K562 (cell line): ENCODE results near the gene TIMM17B. TPM values are rescaled to one million over a fixed set of nuclear protein-coding genes. Genes with fewer than 3 reads are reported as not detected.

Experiments used
- ARHGAP35 ChIP-seq: fragments of 450-650 bp; IDR thresholded peaks from 2 replicates; pipeline ENCODE4 v1.6.1; 2018; ENCODE audit not compliant: partially characterized antibody
- ATF1 ChIP-seq, 2 experiments: fragments of 450-650 bp in 1 of 2; IDR thresholded peaks; 2 replicates each; pipeline ENCODE4 v1.6.1; 2016; ENCODE audit warnings: missing compliant biosample characterization in 1 of 2, missing genetic modification characterization in 1 of 2
- EGR1 ChIP-seq: fragments of 450-650 bp; conservative IDR thresholded peaks from 2 replicates; pipeline ENCODE4 v1.6.1; 2017; ENCODE audit warnings: mild to moderate bottlenecking
- HCFC1 ChIP-seq: IDR thresholded peaks from 2 replicates; pipeline ENCODE4 v1.6.1; 2012; ENCODE audit warnings: low read depth, low read length, improper control_type of control experiment
- HLTF ChIP-seq: fragments of 450-650 bp; IDR thresholded peaks from 2 replicates; pipeline ENCODE4 v1.6.1; 2016
- KLF1 ChIP-seq: fragments of 450-650 bp; IDR thresholded peaks from 2 replicates; pipeline ENCODE4 v1.6.1; 2016; ENCODE audit warnings: missing genetic modification characterization, missing compliant biosample characterization
- NELFE ChIP-seq: IDR thresholded peaks from 2 replicates; pipeline ENCODE4 v1.6.1; 2011; ENCODE audit warnings: mild to moderate bottlenecking; ENCODE audit not compliant: insufficient read depth, insufficient read length
- REST ChIP-seq, 2 experiments: fragments of 450-650 bp; formaldehyde crosslinking in 1 of 2; IDR thresholded peaks; 2 replicates each; pipeline versions ENCODE4 v1.4.0 to v1.6.1; 2014 to 2020; ENCODE audit warnings: mild to moderate bottlenecking in 2 of 2, borderline replicate concordance in 1 of 2, low read depth in 1 of 2
- SPI1 ChIP-seq: IDR thresholded peaks from 2 replicates; pipeline ENCODE4 v1.6.1; 2011; ENCODE audit warnings: low read depth, low read length, control low read depth, borderline replicate concordance
- YBX1 ChIP-seq: fragments of 450-650 bp; IDR thresholded peaks from 2 replicates; pipeline ENCODE4 v1.7.1; 2016; ENCODE audit warnings: mild to moderate bottlenecking
- ZNF23 ChIP-seq: fragments of 250-450 bp; sonication (Bioruptor Pico); IDR thresholded peaks from 2 replicates; pipeline ENCODE4 v1.4.0; 2020; ENCODE audit warnings: mild to moderate bottlenecking
- ZNF347 ChIP-seq: fragments of 450-650 bp; formaldehyde crosslinking; IDR thresholded peaks from 2 replicates; pipeline ENCODE4 v1.4.0; 2020; ENCODE audit warnings: low read depth, mild to moderate bottlenecking, moderate library complexity
- polyA plus RNA-seq, 8 experiments: library from polyadenylated mRNA; depleted of rRNA in 4 of 8; stranded (reverse) in 5 of 8; unstranded in 3 of 8; fragments of >200 nt; fragmentation: Nextera tagmentation in 2 of 8; fragmentation: Illumina TruSeq in 1 of 8; extraction: Ambion mirVana in 2 of 8; extraction: Trizol in 1 of 8; gene quantifications; 2 replicates each; pipeline versions ENCODE4 v1.2.1 to v1.2.3, GENCODE V29; 2011 to 2014; ENCODE audit warnings: inconsistent platforms in 1 of 8, missing spikeins in 1 of 8
- total RNA-seq, 7 experiments: library from RNA; depleted of rRNA in 6 of 7; stranded (reverse); fragments of >200 nt in 6 of 7; fragmentation: Illumina TruSeq in 2 of 7; extraction: Trizol in 2 of 7; gene quantifications; 2 replicates each; pipeline versions ENCODE4 v1.2.1 to v1.2.3, GENCODE V29; 2011 to 2021; ENCODE audit warnings: low replicate concordance in 1 of 7
- TF ChIP-seq, protein P1 (sequence below), 2 experiments: fragments of 200-800 bp in 1 of 2; sonication (Bioruptor generic) in 1 of 2; sonication (generic) in 1 of 2; formaldehyde crosslinking in 1 of 2; IDR thresholded peaks in 1 of 2; conservative IDR thresholded peaks in 1 of 2; 2 replicates each; pipeline versions ENCODE4 v1.5.0 to v1.6.1; 2016 to 2020; ENCODE audit warnings: missing compliant biosample characterization in 1 of 2, missing genetic modification characterization in 1 of 2, missing genetic modification reagents in 1 of 2
- TF ChIP-seq, protein P2 (sequence below), 3 experiments: IDR thresholded peaks in 2 of 3; conservative IDR thresholded peaks in 1 of 3; 2 replicates each; pipeline ENCODE4 v1.5.1; 2011 to 2012; ENCODE audit warnings: low read length in 3 of 3, mild to moderate bottlenecking in 3 of 3, control low read depth in 2 of 3, improper control_type of control experiment in 1 of 3, inconsistent platforms in 1 of 3, low read depth in 1 of 3, mixed read lengths in 1 of 3, moderate library complexity in 1 of 3; ENCODE audit not compliant: insufficient read depth in 2 of 3

TIMM17B gene
- total and polyA plus RNA-seq, 9 of the 15 experiments (the other 6 are each of a cell fraction or from before 2014, with no cell fraction given) = 9.9 to 184 (median 115) TPM

DNA sequence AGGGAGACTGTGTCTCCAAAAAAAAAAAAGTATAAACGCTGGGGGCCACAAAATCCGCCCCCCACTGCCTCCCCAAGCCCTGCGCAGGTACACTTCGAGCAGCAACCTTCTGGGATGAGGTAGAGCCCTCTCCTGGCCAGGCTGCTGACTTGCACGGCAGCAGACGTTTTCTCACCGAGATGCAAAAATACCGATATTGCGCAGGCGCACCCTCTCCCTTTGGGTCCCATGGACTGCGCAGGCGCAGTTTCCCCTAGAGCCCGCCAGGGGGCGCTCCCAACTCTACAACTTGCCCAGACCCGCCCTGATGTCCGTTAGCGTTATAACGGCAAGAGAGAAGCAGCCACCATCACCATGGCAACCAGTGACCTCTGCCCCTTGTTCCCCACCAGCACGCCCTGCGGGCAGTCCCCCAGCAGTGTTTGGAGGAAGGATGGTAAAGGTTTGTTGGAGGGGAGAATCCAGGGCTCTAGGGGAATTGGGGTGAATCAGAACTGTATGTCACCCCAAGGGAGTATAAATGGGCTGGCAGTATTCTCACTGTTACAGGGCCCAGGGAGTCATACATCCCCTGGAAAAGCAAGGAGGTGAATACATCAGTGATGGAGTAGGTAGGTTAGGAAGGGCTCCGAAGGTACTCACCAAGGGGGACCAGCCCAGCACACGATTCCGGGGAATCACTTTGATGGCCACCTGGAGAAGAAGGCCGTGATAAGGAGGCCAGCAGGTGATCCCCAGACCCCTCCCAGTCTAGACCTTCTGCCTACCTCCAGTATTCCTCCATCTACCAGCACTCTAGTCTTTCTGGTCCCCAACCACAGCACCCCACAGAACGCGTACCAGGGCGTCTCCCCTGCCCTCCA, 19.8 kb upstream of the TIMM17B start (continued):
- peak; percentile 78 for TF ChIP-seq REST (IDR thresholded peaks at IDR 0.05; ENCODE audit: borderline replicate concordance)
- no peak for TF ChIP-seq REST (CRISPR knock-in tag; IDR thresholded peaks at IDR 0.05; ENCODE audit: low read depth)
- no peak for TF ChIP-seq KLF1 (tag)
- TF ChIP-seq, protein P1, sequence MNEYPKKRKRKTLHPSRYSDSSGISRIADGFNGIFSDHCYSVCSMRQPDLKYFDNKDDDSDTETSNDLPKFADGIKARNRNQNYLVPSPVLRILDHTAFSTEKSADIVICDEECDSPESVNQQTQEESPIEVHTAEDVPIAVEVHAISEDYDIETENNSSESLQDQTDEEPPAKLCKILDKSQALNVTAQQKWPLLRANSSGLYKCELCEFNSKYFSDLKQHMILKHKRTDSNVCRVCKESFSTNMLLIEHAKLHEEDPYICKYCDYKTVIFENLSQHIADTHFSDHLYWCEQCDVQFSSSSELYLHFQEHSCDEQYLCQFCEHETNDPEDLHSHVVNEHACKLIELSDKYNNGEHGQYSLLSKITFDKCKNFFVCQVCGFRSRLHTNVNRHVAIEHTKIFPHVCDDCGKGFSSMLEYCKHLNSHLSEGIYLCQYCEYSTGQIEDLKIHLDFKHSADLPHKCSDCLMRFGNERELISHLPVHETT (CRISPR knock-in tag; conservative IDR thresholded peaks at IDR 0.05 in 1 of 2, IDR thresholded peaks at IDR 0.05 in 1 of 2) = no peak; a peak in 1 of 4 replicates
- TF ChIP-seq, protein P2, sequence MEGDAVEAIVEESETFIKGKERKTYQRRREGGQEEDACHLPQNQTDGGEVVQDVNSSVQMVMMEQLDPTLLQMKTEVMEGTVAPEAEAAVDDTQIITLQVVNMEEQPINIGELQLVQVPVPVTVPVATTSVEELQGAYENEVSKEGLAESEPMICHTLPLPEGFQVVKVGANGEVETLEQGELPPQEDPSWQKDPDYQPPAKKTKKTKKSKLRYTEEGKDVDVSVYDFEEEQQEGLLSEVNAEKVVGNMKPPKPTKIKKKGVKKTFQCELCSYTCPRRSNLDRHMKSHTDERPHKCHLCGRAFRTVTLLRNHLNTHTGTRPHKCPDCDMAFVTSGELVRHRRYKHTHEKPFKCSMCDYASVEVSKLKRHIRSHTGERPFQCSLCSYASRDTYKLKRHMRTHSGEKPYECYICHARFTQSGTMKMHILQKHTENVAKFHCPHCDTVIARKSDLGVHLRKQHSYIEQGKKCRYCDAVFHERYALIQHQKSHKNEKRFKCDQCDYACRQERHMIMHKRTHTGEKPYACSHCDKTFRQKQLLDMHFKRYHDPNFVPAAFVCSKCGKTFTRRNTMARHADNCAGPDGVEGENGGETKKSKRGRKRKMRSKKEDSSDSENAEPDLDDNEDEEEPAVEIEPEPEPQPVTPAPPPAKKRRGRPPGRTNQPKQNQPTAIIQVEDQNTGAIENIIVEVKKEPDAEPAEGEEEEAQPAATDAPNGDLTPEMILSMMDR (IDR thresholded peaks at IDR 0.05 in 2 of 3, conservative IDR thresholded peaks at IDR 0.05 in 1 of 3; ENCODE audit: insufficient read depth in 2 of 3, low read depth in 1 of 3, low read length in 3 of 3) = peak; percentile 85 to 98 (median 95)
- peak; percentile 62 for TF ChIP-seq HCFC1
- TF ChIP-seq HLTF = no peak
- no peak for TF ChIP-seq ARHGAP35
- TF ChIP-seq SPI1 = no peak
- no peak for TF ChIP-seq EGR1
- no peak for TF ChIP-seq ZNF347 (CRISPR knock-in tag)
- TF ChIP-seq ATF1 (CRISPR knock-in tag; IDR thresholded peaks at IDR 0.05) = no peak
- no peak; the same call in 1 of the 2 replicates for TF ChIP-seq ATF1 (tag; IDR thresholded peaks at IDR 0.05)
- TF ChIP-seq NELFE = no peak
- no peak for TF ChIP-seq ZNF23 (CRISPR knock-in tag)
- TF ChIP-seq YBX1 = no peak
